Left colon (tissue), 2 donors: ENCODE data around the gene SF3B4. TPM values are rescaled to one million over a fixed set of nuclear protein-coding genes. Genes with fewer than 3 reads are reported as not detected.
"Not testable (repeated sequence)": the region's sequence is repeated elsewhere in the genome, so short reads cannot be mapped to it uniquely, and the experiment has no call there.

Source experiments
- ATAC-seq: fragments of 200-7000 bp; cut with Tn5 transposase; one replicate; pipeline ENCODE4 v1.9.1; 2020; ENCODE audit warnings: mild to moderate bottlenecking, moderate library complexity
- DNase-seq, 2 donors: peaks; one replicate each; pipeline ENCODE4 v3.0.0-alpha.2; 2020
- intact Hi-C, 2 donors: fragments of 100-400 bp; cut with DNase I in 1 of 2; cut with micrococcal nuclease in 1 of 2; formaldehyde crosslinking; loops; one replicate each; pipeline versions ENCODE4 v1.11.2 to v1.14.0; 2022; cut with DNase I, micrococcal nuclease
- total RNA-seq, 2 donors: library from RNA; stranded (reverse); fragmentation: NEBNext Ultra II Directional; extraction: Animal tissue kit (Norgen Biotek cat#: 25700); gene quantifications; one replicate each; pipeline ENCODE4 v1.2.1, GENCODE V29; 2021
- donor health status: DM: no; HTN: no; CAD: no.
- donor health status: DM: yes; HTN: yes; CAD: no.

SF3B4 gene
- total RNA-seq, 2 donors from 2014 or later, result 51.4 to 58.0 TPM

DNA sequence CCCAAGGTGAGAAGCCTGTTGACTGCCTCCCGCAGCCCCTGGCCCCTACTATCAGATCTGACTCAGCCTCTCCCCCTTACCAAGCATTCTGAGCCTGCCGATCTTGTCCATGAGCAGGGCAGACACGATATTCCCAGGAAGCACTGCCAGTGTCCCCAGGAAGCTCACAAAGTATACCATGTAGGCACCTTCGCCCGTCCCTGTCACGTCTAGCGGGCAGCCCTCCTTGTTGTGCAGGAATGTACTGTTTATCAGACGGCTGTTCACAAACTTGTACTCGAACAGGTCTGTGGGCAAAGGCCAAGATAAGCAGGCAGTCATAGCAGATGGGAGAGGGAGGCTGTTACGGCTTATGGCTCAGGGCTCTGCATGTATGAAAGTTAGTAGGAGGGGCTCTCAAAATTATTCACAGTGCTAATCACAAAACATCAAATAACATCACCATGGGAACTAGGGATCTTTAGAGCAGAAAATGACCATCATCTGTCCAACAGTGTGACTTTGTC is 21.0 kb downstream of the SF3B4 start:
- DNase-seq (no peak), ATAC-seq (no peak)
- intact Hi-C loops, result no loop called here

- no peak for ATAC-seq
- DNase-seq, result no peak
- intact Hi-C loops, result no loop called here
Observed at GRCh38 chr1:149903836-149904491, 23.6 kb downstream of the SF3B4 start.

GRCh38 chr1:149899460-149900284 is 27.9 kb downstream of the SF3B4 start, which contains the start of gene BOLA1:
BOLA1 (plus strand) TSS chr1:149899568; CDS start chr1:149900060, 492 bp downstream.
- intact Hi-C loops, result loop anchor here in 1 of 2 donors (10.0 kb wide), 2 partner anchors 165 to 265 kb away; partner anchors contain the start of gene VPS45
- peak; percentile 99 for ATAC-seq
- DNase-seq, result peak; percentile 91 to 94

GRCh38 chr1:149896575-149896974 is 31.0 kb downstream of the SF3B4 start:
- DNase-seq (no peak), ATAC-seq (no peak)
- intact Hi-C loops, result loop anchor here in 1 of 2 donors (10.0 kb wide), 2 partner anchors 168 to 268 kb away; partner anchors contain the start of gene VPS45

- ATAC-seq (no peak), DNase-seq (peak in 1 of 2 donors; percentile 43)
- intact Hi-C loops, result no loop called here
Observed at GRCh38 chr1:149888999-149889289, 38.7 kb downstream of the SF3B4 start.

DNA sequence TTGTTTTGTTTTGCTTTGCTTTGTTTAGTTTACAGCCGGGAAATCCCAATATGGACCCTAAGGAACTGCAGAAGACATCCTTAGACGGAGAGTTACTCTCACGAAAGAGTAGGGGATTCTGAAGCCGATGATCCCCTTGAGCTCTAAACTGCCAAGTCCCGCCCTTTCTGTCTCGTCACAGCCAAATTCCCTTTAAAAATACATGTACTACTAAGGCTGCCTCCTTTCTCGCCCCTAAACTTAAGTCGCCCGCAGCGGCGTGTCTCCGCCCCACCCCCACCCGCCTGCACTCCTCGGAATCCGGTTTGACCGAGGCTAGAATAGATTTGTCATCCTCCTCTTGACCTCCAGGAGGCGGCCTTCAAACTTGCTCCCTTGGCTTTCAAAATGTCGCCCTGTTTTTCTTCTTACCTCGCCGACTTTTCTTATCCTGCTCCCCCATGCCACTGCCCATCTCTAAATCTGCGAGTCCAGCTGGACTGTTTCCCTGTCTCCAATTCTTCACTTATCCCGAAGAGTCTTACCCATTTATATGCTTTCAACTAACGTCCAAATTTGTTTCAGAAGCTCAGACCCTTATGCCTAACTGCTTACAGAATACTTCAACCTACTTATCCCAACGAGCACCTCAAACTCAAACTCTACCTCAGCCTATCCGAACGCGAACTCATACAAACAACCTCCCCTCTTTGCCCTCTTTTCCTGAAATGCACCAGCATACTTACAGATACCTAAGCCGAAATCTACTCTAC is 39.2 kb downstream of the SF3B4 start:
- DNase-seq (peak; percentile 84 to 86), ATAC-seq (peak; percentile 36)
- intact Hi-C loops, result no loop called here

- DNase-seq, result peak; percentile 76 to 91
- intact Hi-C loops, result no loop called here
- peak; percentile 61 for ATAC-seq
Observed at GRCh38 chr1:149887456-149888246, 40.0 kb downstream of the SF3B4 start.

- DNase-seq, ATAC-seq, intact Hi-C loops: not testable (repeated sequence)
Observed at GRCh38 chr1:149887196-149887455, 40.5 kb downstream of the SF3B4 start.

DNA sequence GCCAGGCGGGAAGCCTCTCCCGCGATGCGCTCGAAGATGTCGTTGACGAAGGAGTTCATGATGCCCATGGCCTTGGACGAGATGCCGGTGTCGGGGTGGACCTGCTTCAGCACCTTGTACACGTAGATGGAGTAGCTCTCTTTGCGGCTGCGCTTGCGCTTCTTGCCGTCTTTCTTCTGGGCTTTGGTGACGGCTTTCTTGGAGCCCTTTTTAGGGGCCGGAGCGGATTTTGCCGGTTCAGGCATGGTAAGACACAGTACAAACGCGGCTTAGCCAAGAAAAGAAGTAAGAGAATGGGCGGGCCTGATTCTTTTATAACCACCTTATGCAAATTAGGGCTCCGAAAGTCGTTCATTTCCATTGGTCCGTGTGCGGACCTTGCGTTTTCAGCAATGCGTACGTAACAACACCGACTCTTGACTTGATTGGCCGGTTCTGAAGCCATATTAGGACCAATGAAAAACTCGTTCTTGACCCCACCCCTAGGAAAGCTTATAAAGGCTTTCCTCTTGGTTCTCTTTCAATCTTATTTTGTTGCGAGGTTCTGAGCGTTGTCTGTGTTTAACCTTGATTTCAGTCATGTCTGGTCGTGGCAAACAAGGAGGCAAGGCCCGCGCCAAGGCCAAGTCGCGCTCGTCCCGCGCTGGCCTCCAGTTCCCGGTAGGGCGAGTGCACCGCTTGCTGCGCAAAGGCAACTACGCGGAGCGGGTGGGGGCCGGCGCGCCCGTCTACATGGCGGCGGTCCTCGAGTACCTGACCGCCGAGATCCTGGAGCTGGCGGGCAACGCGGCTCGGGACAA is 41.0 kb downstream of the SF3B4 start:
- DNase-seq (peak; percentile 82 to 94), ATAC-seq (peak; percentile 70)
- intact Hi-C loops, result no loop called here

DNA sequence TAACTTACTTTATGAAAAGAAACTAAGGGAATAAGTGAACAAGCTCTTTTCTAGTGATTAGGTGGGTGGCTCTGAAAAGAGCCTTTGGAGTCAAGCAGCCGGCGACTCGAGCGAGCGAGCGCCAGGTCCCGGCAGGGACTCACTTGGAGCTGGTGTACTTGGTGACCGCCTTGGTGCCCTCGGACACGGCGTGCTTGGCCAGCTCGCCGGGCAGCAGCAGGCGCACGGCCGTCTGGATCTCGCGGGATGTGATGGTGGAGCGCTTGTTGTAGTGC is 41.5 kb downstream of the SF3B4 start:
- peak; percentile 1 for ATAC-seq
- intact Hi-C loops, DNase-seq: not testable (repeated sequence)

DNA sequence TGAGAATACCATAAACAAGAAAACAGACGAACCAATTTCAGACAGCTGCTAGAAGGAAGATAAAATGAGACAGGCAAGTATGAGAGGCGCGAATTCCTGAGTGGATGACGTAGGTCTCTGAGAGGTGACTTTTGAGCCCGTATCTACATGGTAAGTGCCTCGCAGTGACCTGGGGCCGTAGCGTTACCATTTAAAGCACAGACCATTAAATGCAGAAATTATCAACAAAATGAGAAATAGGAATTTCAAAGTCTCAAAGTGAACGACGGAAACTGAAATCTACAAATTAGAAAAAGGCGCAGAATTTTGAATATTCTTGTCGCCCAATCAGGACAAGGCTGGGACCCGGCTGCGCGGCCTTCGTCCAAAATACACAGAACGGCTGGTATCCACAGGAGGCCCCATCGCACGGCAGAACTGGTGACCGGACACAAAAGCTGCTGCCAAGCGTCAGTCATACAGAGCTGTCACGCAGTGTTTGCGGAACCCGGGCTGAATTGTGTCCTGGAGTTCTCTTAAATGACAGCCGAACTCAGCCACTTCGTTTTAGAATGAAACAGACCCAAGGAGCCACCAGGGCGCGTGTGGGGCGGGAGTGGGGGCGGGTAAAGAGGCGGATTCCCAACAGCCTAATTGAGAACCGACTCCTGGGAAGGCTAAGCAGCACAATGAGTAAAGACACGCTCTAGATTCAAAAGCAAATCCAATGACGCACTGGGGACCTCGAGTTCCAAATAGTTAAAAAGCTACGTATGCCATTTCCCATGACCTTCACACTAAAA is 42.1 kb downstream of the SF3B4 start:
- intact Hi-C loops, result no loop called here
- DNase-seq (peak; percentile 87 to 88), ATAC-seq (peak; percentile 44)

DNA sequence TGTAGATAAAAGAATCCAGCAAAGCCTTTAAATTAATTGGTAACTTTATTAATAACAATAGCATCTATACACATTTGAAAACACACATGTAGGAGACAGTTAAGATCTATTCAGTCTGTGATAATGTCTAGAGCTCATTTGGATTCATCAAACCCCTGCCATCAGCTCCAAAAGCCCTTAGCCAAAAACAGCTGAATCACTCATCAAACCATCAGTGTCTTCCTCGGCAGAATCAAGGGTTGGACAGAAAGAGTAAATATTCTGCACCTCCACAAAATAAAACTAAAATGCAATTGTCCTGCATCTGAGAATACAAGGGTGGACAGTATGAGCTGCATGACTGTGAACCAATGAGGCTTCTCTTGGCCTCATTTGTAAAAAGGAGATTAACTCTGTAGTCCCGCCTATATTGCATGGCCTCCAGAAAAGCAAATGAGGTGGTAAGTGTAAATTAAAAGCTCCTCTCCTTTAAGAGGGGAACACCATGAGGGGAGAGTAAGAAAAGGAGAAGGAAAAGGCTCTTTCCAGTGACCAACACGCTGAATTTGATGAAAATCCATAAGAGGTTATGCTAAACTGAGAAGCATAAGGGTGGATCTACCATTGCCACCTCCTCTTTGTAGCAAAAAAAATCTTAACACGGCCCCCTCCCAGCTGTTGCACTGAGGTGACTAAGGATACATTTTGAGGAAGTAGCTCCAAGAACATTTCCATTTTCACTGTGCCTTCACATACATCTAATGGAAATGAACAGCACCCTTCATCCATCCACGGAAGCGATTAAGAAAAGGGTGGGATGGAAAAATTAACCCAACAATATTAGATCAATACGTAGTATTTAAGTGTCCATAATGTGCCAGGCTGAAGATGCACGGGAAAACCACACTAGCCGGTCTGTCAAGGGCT is 42.9 kb downstream of the SF3B4 start:
- DNase-seq, result no peak
- intact Hi-C loops, result no loop called here
- ATAC-seq, result no peak

GRCh38 chr1:149883598-149884247 is 43.9 kb downstream of the SF3B4 start:
- DNase-seq (no peak), ATAC-seq (no peak)
- intact Hi-C loops, result no loop called here

DNA sequence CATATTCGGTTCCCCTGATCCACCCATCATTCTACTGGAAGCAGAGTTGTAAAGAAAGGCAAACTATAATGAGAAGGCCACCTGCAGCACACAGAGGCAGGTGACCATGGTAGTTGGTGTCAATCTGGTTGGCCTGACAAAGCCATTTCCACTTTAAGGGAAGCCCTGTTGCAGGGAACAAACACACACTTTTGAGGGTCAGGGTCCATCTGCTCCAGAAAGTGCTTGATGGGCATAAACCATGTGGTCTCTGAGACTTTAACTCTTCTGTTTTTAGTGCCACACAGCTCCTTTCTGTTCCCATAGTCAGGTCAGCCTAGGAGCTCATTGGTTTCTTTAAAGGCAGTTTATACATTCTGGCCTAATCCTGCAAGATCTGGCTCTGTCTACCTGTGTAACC is 45.7 kb downstream of the SF3B4 start:
- ATAC-seq, result no peak
- intact Hi-C loops, result no loop called here

GRCh38 chr1:149879556-149879955 is 48.0 kb downstream of the SF3B4 start:
- no peak for ATAC-seq
- no peak for DNase-seq
- intact Hi-C loops, result no loop called here

More for the DNA sequence above, 45.7 kb downstream of the SF3B4 start:
- no peak for DNase-seq
